BLaER1 treated with 17β-estradiol and CSF1 and Interleukin-3, amounts not matched to agents 10 nM and 100 nM (cell line): ENCODE measurements around the gene PTPRO.

Source experiments
- H3K27ac ChIP-seq, 11 experiments: shearing (Covaris generic); formaldehyde crosslinking; 2 replicates each; pipeline ENCODE4 v1.8.1; 2022
- H3K27me3 ChIP-seq, 11 experiments: shearing (Covaris generic); formaldehyde crosslinking; 2 replicates each; pipeline ENCODE4 v1.8.1; 2022
- H3K36me3 ChIP-seq, 11 experiments: shearing (Covaris generic); formaldehyde crosslinking; 2 replicates each; pipeline ENCODE4 v1.8.1; 2022
- H3K4me1 ChIP-seq, 10 experiments: shearing (Covaris generic); formaldehyde crosslinking; 2 replicates each; pipeline ENCODE4 v1.8.1; 2022
- H3K4me2 ChIP-seq, 11 experiments: shearing (Covaris generic); formaldehyde crosslinking; 2 replicates each; pipeline ENCODE4 v1.8.1; 2022
- H3K4me3 ChIP-seq, 10 experiments: shearing (Covaris generic); formaldehyde crosslinking; 2 replicates each; pipeline ENCODE4 v1.8.1; 2022
- H3K9ac ChIP-seq, 11 experiments: shearing (Covaris generic); formaldehyde crosslinking; 2 replicates each; pipeline ENCODE4 v1.8.1; 2022
- H3K9me3 ChIP-seq, 11 experiments: shearing (Covaris generic); formaldehyde crosslinking; replicated peaks in 1 of 11; 2 replicates each; pipeline ENCODE4 v1.8.1; 2022
- H4K20me1 ChIP-seq, 11 experiments: shearing (Covaris generic); formaldehyde crosslinking; 2 replicates each; pipeline ENCODE4 v1.8.1; 2022
- Cebpa-rat ChIP-seq, 11 experiments: shearing (Covaris generic); IDR thresholded peaks; 2 replicates each; pipeline ENCODE4 v1.8.1; 2022

PTPRO gene

GRCh38 chr12:15599266-15600037 lies 277.1 kb downstream of the PTPRO start:
- H3K4me1 ChIP-seq = peaks cover 0 to 47% (median 0%) of the 10 kb centered on the region in 10 experiments; a peak in 9 of 20 replicates
- no peaks in the 10 kb centered on the region for H4K20me1 ChIP-seq
- H3K4me2 ChIP-seq = peak overlapping the region in 2 of 11 experiments; percentile 27 to 71; a peak in 2 of 22 replicates
- H3K9ac ChIP-seq = no peak overlapping the region
- TF ChIP-seq Cebpa-rat (IDR thresholded peaks at IDR 0.05) = no peak
- no peaks in the 10 kb centered on the region for H3K27me3 ChIP-seq
- H3K27ac ChIP-seq = no peak overlapping the region
- no peaks in the 10 kb centered on the region for H3K9me3 ChIP-seq
- H3K36me3 ChIP-seq = peaks cover 0 to 34% (median 0%) of the 10 kb centered on the region in 11 experiments; a peak in 8 of 22 replicates
- H3K4me3 ChIP-seq = no peak overlapping the region

- no peaks in the 10 kb centered on the region for H3K27me3 ChIP-seq
- H3K9ac ChIP-seq = no peak overlapping the region
- H4K20me1 ChIP-seq = no peaks in the 10 kb centered on the region
- H3K27ac ChIP-seq = no peak overlapping the region
- peaks cover 0 to 25% (median 0%) of the 10 kb centered on the region in 11 experiments; a peak in 8 of 22 replicates for H3K36me3 ChIP-seq
- peaks cover 0 to 49% (median 0%) of the 10 kb centered on the region in 10 experiments; a peak in 9 of 20 replicates for H3K4me1 ChIP-seq
- H3K4me3 ChIP-seq = no peak overlapping the region
- no peaks in the 10 kb centered on the region for H3K9me3 ChIP-seq
- TF ChIP-seq Cebpa-rat (IDR thresholded peaks at IDR 0.05) = no peak
- peak overlapping the region in 3 of 11 experiments; percentile 66 to 71 (median 69); a peak in 6 of 22 replicates for H3K4me2 ChIP-seq
Observed at GRCh38 chr12:15600223-15600935, 278.1 kb downstream of the PTPRO start.

GRCh38 chr12:15601210-15601800 lies 279.0 kb downstream of the PTPRO start:
- Histone ChIP-seq H3K4me2 (peak overlapping the region in 4 of 11 experiments; percentile 10 to 71 (median 68); a peak in 6 of 22 replicates), H3K27ac (peak overlapping the region in 2 of 11 experiments; percentile 8 to 17; a peak in 1 of 22 replicates), H3K36me3 (peaks cover 0 to 16% (median 0%) of the 10 kb centered on the region in 11 experiments; a peak in 6 of 22 replicates), H3K27me3 (no peaks in the 10 kb centered on the region), H3K9ac (no peak overlapping the region), H4K20me1 (no peaks in the 10 kb centered on the region), H3K9me3 (no peaks in the 10 kb centered on the region), H3K4me1 (peaks cover 0 to 58% (median 0%) of the 10 kb centered on the region in 10 experiments; a peak in 9 of 20 replicates), H3K4me3 (no peak overlapping the region)
- no peak for TF ChIP-seq Cebpa-rat (IDR thresholded peaks at IDR 0.05)

DNA sequence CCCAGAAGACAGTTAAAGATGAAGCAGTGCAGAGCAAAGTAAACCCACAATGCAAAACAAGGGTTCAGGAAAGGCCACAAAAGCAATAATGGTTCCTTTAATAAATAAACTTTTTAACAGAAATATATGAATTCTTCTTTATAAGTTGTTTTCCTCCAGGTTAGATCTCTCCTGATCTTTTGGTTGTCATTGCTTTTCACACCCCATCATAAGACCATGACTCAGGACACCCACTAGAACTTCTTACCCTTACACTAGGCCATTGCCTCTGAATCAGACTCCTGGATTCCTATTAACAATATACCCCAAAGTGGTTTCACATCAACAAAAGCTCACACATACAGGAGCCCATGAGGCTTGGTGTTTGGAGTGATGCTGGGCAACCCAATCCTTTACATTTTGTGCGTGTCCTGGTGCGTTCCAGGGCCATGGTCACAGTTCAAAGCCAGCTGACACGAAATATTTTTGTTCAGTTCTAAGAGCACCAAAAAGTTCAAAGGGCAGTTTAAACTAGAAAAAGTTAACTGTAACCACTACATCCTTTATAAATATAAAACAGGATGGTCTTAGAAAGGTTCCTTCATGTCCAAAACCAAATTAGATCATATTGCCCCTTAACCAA lies 279.9 kb downstream of the PTPRO start:
- H3K9me3 ChIP-seq = no peaks in the 10 kb centered on the region
- H3K4me2 ChIP-seq = peak overlapping the region in 4 of 11 experiments; percentile 10 to 71 (median 68); a peak in 6 of 22 replicates
- no peak overlapping the region for H3K9ac ChIP-seq
- H3K4me1 ChIP-seq = peaks cover 0 to 59% (median 0%) of the 10 kb centered on the region in 10 experiments; a peak in 9 of 20 replicates
- no peak for TF ChIP-seq Cebpa-rat (IDR thresholded peaks at IDR 0.05)
- peak overlapping the region in 1 of 11 experiments; percentile 8; a peak in 1 of 22 replicates for H3K27ac ChIP-seq
- H4K20me1 ChIP-seq = no peaks in the 10 kb centered on the region
- H3K4me3 ChIP-seq = no peak overlapping the region
- H3K27me3 ChIP-seq = no peaks in the 10 kb centered on the region
- peaks cover 0 to 7% (median 0%) of the 10 kb centered on the region in 11 experiments; a peak in 2 of 22 replicates for H3K36me3 ChIP-seq

DNA sequence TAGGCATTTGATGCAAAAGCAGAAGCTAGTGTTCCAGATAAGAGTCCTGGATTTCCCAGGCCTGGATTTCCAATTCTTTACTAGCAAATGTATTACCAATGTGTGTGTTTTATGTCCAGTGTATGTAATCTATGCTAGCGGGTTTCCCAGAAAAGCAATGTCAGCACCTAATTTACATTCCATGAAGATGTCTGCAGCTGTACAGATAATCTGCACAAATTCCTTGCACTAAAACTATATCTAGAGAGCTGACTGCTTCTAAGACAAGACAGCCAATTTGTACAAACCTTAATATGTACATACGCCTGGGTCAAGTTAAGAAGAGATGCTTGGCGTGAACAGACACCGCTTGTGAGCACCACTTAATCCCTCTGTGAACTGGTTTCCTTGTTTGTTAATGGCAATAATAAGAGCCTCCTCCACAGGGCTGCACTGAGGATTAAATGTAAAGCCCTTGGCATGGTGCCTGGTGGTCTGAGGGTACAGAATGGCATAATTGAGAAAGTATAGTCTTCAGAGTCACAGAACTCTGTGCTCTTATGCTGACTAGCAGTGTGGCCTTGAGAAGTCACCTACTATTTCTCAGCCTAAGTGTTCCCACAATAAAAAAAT lies 281.3 kb downstream of the PTPRO start:
- Histone ChIP-seq H3K4me1 (peaks cover 0 to 59% (median 0%) of the 10 kb centered on the region in 10 experiments; a peak in 9 of 20 replicates), H3K9me3 (no peaks in the 10 kb centered on the region), H4K20me1 (no peaks in the 10 kb centered on the region), H3K36me3 (no peaks in the 10 kb centered on the region), H3K4me2 (no peak overlapping the region), H3K27ac (no peak overlapping the region), H3K9ac (no peak overlapping the region), H3K4me3 (no peak overlapping the region), H3K27me3 (no peaks in the 10 kb centered on the region)
- no peak for TF ChIP-seq Cebpa-rat (IDR thresholded peaks at IDR 0.05)

DNA sequence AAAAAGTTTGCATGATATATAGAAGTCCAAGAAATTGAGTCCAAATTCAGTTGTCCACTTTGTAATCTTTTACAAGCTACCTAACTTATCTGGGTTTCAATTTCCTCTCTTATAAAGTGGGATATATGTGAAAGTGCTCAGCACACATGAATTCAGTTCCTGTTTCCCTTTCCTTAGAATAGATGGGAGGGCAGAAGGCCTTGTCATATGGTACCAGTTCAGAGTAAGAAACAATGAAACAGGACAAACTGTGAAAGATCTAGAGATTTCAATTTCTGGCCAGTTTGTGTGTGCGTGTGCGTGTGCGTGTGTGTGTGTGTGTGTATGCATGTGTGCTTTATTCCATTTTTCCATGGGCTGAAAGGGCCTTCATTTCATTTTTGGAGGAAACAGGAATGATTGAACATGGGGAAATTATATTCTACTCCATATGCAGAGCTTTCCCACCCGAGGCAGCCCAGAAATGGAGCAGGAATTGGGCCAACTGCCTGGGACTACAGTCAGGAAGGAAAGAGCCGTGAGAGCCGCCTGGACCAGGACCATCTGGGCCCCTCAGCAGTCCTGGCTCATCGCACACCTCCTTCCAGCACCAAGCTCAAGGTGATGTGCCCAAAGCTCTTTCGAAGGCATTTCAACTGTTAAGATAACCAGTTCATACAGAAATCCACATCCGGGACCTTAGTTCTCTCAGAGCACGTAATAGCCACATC lies 283.7 kb downstream of the PTPRO start:
- Histone ChIP-seq H3K9me3 (no peaks in the 10 kb centered on the region), H3K4me2 (peak overlapping the region in 4 of 11 experiments; percentile 15 to 54 (median 30); a peak in 5 of 22 replicates), H3K27ac (no peak overlapping the region), H3K27me3 (no peaks in the 10 kb centered on the region), H3K4me1 (peaks cover 0 to 35% (median 0%) of the 10 kb centered on the region in 10 experiments; a peak in 9 of 20 replicates), H3K9ac (no peak overlapping the region), H4K20me1 (no peaks in the 10 kb centered on the region), H3K4me3 (no peak overlapping the region), H3K36me3 (no peaks in the 10 kb centered on the region)
- TF ChIP-seq Cebpa-rat (IDR thresholded peaks at IDR 0.05) = no peak

DNA sequence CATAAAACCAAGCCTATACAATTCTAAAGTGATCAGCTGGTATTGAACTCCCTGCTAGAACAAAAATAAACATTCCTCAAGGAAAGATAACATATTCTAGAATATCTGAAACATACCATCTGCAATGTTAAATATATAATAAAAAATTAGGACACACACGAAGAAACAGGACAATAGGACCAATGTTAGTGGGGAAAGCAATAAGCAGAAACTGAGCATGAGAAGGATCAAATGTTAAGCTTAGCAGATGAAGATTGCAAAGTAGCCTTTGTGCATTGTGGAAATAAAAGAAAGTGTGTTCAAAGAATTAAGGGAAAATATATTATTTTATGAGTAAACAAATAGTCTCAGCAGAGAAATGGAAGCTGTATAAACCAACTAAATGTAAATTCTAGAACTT lies 286.1 kb downstream of the PTPRO start:
- Histone ChIP-seq H3K4me1 (peaks cover 0 to 17% (median 0%) of the 10 kb centered on the region in 10 experiments; a peak in 6 of 20 replicates), H3K4me3 (no peak overlapping the region), H3K9ac (no peak overlapping the region), H3K27me3 (no peaks in the 10 kb centered on the region), H3K27ac (no peak overlapping the region), H3K9me3 (peaks cover 0 to 14% (median 5%) of the 10 kb centered on the region in 11 experiments; a peak in 9 of 22 replicates), H3K4me2 (no peak overlapping the region), H4K20me1 (no peaks in the 10 kb centered on the region), H3K36me3 (no peaks in the 10 kb centered on the region)
- TF ChIP-seq Cebpa-rat (IDR thresholded peaks at IDR 0.05) = no peak

GRCh38 chr12:15608941-15609340 lies 286.6 kb downstream of the PTPRO start:
- H3K27ac ChIP-seq = no peak overlapping the region
- no peaks in the 10 kb centered on the region for H4K20me1 ChIP-seq
- TF ChIP-seq Cebpa-rat (IDR thresholded peaks at IDR 0.05) = no peak
- H3K9ac ChIP-seq = no peak overlapping the region
- H3K36me3 ChIP-seq = no peaks in the 10 kb centered on the region
- H3K4me1 ChIP-seq = peaks cover 0 to 17% (median 0%) of the 10 kb centered on the region in 10 experiments; a peak in 6 of 20 replicates
- H3K27me3 ChIP-seq = no peaks in the 10 kb centered on the region
- H3K9me3 ChIP-seq = peaks cover 0 to 17% (median 7%) of the 10 kb centered on the region in 11 experiments; a peak in 10 of 22 replicates
- H3K4me2 ChIP-seq = no peak overlapping the region; a peak in 1 of 22 replicates
- no peak overlapping the region for H3K4me3 ChIP-seq
